ENCODE measurements around the gene FAM118A.

Gene FAM118A

DNA sequence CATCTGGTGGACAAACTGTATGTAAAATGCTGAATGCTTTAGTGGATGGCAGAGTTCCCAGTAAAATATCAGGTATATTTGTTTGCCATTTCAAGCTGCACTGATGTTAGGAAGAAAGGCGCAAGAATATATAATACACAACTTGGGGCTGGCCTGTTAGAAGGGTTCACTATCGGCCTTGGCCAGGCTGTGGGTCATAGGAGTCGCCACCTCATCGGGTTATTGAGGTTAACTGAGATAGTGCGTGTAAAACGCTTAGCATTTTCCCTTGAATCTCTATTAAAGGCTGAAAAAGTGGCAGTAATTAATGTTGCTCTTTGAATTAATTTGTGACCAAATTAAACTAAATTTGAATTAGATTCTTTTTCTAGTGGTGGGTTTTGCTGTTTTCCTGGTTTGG is 5.1 kb downstream of the FAM118A start:
- no peaks in the 10 kb centered on the region for H3K9me3 ChIP-seq (ENCODE audit: low read length)
- H3K36me3 ChIP-seq (ENCODE audit: insufficient read depth, low read length), result no peaks in the 10 kb centered on the region
- H3K4me3 ChIP-seq (ENCODE audit: low read depth, low read length, poor library complexity, severe bottlenecking), result no peak overlapping the region
- H3K79me2 ChIP-seq (ENCODE audit: insufficient read depth, low read length), result peaks cover 9% of the 10 kb centered on the region
- H3K4me2 ChIP-seq (ENCODE audit: low read length), result no peak overlapping the region
- H3K4me1 ChIP-seq (ENCODE audit: insufficient read depth, low read length, severe bottlenecking), result peaks cover 34% of the 10 kb centered on the region
- no peak overlapping the region for H3K9ac ChIP-seq (ENCODE audit: low read length)
- H3K9me2 ChIP-seq (ENCODE audit: low read depth, low read length), result no peaks in the 10 kb centered on the region
- TF ChIP-seq, protein P1, sequence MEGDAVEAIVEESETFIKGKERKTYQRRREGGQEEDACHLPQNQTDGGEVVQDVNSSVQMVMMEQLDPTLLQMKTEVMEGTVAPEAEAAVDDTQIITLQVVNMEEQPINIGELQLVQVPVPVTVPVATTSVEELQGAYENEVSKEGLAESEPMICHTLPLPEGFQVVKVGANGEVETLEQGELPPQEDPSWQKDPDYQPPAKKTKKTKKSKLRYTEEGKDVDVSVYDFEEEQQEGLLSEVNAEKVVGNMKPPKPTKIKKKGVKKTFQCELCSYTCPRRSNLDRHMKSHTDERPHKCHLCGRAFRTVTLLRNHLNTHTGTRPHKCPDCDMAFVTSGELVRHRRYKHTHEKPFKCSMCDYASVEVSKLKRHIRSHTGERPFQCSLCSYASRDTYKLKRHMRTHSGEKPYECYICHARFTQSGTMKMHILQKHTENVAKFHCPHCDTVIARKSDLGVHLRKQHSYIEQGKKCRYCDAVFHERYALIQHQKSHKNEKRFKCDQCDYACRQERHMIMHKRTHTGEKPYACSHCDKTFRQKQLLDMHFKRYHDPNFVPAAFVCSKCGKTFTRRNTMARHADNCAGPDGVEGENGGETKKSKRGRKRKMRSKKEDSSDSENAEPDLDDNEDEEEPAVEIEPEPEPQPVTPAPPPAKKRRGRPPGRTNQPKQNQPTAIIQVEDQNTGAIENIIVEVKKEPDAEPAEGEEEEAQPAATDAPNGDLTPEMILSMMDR (IDR thresholded peaks at IDR 0.05; ENCODE audit: low read length), result no peak
- no peak for TF ChIP-seq EZH2 (IDR thresholded peaks at IDR 0.05; ENCODE audit: borderline replicate concordance, low read length)
- H2AFZ ChIP-seq (ENCODE audit: low read length), result no peak overlapping the region
- no peaks in the 10 kb centered on the region for H3K27me3 ChIP-seq (ENCODE audit: insufficient read depth, low read length)
- H4K20me1 ChIP-seq (ENCODE audit: insufficient read depth, low read length), result no peaks in the 10 kb centered on the region
- H3F3A ChIP-seq (ENCODE audit: insufficient read depth, low read length), result no peaks in the 10 kb centered on the region
- no peak overlapping the region for H3K27ac ChIP-seq (ENCODE audit: low read depth, low read length, poor library complexity, severe bottlenecking)

DNA sequence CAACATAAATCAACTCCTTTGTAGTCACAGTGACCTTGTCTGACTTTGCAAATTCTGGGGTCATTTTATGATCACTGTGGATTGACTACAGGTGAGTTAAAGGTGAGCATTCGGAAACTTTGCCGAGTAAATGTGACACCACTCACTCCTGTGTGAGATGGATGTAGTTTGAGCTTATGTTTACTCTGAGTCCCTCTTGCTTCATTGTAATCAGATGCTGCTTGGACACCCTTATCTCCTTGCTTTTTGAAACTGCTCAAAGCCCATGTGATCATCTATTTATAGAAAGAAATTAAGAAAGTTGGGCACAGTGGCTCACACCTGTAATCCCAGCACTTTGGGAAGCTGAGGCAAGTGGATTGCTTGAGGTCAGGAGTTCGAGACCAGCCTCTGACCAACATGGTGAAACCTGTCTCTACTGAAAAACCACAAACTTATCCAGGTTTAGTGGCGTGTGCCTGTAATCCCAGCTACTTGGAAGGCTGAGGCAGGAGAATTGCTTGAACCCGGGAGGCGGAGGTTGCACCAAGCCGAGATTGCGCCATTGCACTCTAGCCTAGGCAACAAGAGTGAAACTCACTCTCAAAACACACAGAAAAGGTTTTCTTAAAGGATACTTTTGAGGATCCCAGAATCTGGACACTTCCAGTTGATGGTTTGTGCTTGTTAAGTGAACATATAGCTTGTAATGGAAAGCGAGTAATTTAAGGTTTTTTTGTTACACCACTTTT is 7.2 kb downstream of the FAM118A start:
- Histone ChIP-seq H3K4me2 (ENCODE audit: low read length) (no peak overlapping the region), H3K4me1 (ENCODE audit: insufficient read depth, low read length, severe bottlenecking) (peaks cover 45% of the 10 kb centered on the region), H3K4me3 (ENCODE audit: low read depth, low read length, poor library complexity, severe bottlenecking) (no peak overlapping the region), H3K79me2 (ENCODE audit: insufficient read depth, low read length) (peaks cover 22% of the 10 kb centered on the region), H3F3A (ENCODE audit: insufficient read depth, low read length) (no peaks in the 10 kb centered on the region), H3K9ac (ENCODE audit: low read length) (no peak overlapping the region), H3K9me2 (ENCODE audit: low read depth, low read length) (no peaks in the 10 kb centered on the region), H3K27me3 (ENCODE audit: insufficient read depth, low read length) (no peaks in the 10 kb centered on the region), H3K36me3 (ENCODE audit: insufficient read depth, low read length) (no peaks in the 10 kb centered on the region), H2AFZ (ENCODE audit: low read length) (no peak overlapping the region), H4K20me1 (ENCODE audit: insufficient read depth, low read length) (no peaks in the 10 kb centered on the region), H3K9me3 (ENCODE audit: low read length) (no peaks in the 10 kb centered on the region), H3K27ac (ENCODE audit: low read depth, low read length, poor library complexity, severe bottlenecking) (no peak overlapping the region)
- no peak for TF ChIP-seq EZH2 (IDR thresholded peaks at IDR 0.05; ENCODE audit: borderline replicate concordance, low read length)
- TF ChIP-seq, protein P1 (IDR thresholded peaks at IDR 0.05; ENCODE audit: low read length), result no peak

DNA sequence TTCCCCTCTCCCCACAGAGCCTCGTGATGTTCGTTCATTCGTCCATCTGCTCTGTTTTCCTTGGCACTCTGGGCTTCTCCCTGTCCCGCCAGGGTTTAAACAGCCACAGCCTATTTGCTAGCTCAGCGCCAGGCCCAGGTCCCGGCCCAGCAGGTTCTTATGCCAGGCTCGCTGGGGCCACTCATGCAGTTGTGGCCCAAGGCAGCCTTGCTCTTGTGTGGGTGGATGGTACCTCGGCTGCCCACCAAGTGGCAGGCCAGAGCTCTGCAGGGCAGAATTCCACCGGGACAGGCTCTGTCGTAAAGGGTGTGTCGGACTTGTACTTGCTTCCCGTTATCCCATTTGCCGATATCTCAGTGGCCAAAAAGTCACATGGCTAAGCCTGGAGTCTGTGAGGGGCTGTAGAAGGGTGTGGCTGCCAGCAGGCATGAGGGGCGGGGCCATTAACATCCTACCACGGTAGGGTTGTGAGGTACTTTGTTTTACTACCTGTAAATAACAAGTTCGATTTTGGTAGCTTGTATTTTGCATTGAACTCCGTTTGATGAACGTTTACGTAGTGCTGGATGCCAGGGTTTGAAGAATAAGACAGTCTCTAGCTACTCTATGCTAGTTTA is 7.9 kb downstream of the FAM118A start:
- TF ChIP-seq EZH2 (IDR thresholded peaks at IDR 0.05; ENCODE audit: borderline replicate concordance, low read length), result no peak
- TF ChIP-seq, protein P1 (IDR thresholded peaks at IDR 0.05; ENCODE audit: low read length), result peak; percentile 37; the same call in 1 of the 2 replicates
- H3K27me3 ChIP-seq (ENCODE audit: insufficient read depth, low read length), result no peaks in the 10 kb centered on the region
- H3K9me2 ChIP-seq (ENCODE audit: low read depth, low read length), result no peaks in the 10 kb centered on the region
- peak overlapping the region; percentile 89 for H3K27ac ChIP-seq (ENCODE audit: low read depth, low read length, poor library complexity, severe bottlenecking)
- peaks cover 5% of the 10 kb centered on the region; the same call in 1 of the 2 replicates for H3K36me3 ChIP-seq (ENCODE audit: insufficient read depth, low read length)
- peak overlapping the region; percentile 65 for H3K4me2 ChIP-seq (ENCODE audit: low read length)
- H3F3A ChIP-seq (ENCODE audit: insufficient read depth, low read length), result no peaks in the 10 kb centered on the region
- H3K79me2 ChIP-seq (ENCODE audit: insufficient read depth, low read length), result peaks cover 22% of the 10 kb centered on the region
- H4K20me1 ChIP-seq (ENCODE audit: insufficient read depth, low read length), result no peaks in the 10 kb centered on the region
- no peak overlapping the region; the same call in 1 of the 2 replicates for H3K9ac ChIP-seq (ENCODE audit: low read length)
- peak overlapping the region; percentile 47 for H3K4me3 ChIP-seq (ENCODE audit: low read depth, low read length, poor library complexity, severe bottlenecking)
- no peak overlapping the region for H2AFZ ChIP-seq (ENCODE audit: low read length)
- H3K4me1 ChIP-seq (ENCODE audit: insufficient read depth, low read length, severe bottlenecking), result peaks cover 46% of the 10 kb centered on the region
- no peaks in the 10 kb centered on the region for H3K9me3 ChIP-seq (ENCODE audit: low read length)
